Gastroesophageal sphincter (tissue), 4 donors: ENCODE results near the gene DEPDC5. TPM values are rescaled to one million over a fixed set of nuclear protein-coding genes. Genes with fewer than 3 reads are reported as not detected.

ENCODE experiments used
- ATAC-seq: fragments of 150-250 bp; one replicate; pipeline ENCODE4 v1.9.1; 2016; ENCODE audit warnings: mild to moderate bottlenecking, moderate library complexity
- H3K27ac ChIP-seq, 4 donors: fragments of 200-600 bp; sonication (generic) in 3 of 4; 1 replicate in 3 of 4; 2 replicates in 1 of 4; pipeline ENCODE4 v1.5.1; 2016 to 2019
- H3K27me3 ChIP-seq: fragments of 200-600 bp; sonication (generic); one replicate; pipeline ENCODE4 v1.5.1; 2019
- H3K36me3 ChIP-seq, 2 donors: fragments of 200-600 bp; sonication (generic); one replicate each; pipeline ENCODE4 v1.5.1; 2019; ENCODE audit warnings: control low read depth in 1 of 2
- H3K4me1 ChIP-seq, 3 donors: fragments of 200-600 bp; sonication (generic); 1 replicate in 2 of 3; 2 replicates in 1 of 3; pipeline ENCODE4 v1.5.1; 2016 to 2019; ENCODE audit warnings: control low read depth in 2 of 3
- H3K4me3 ChIP-seq, 2 donors: fragments of 200-600 bp; sonication (generic); one replicate each; pipeline ENCODE4 v1.5.1; 2019; ENCODE audit warnings: mild to moderate bottlenecking in 1 of 2, moderate library complexity in 1 of 2
- H3K9me3 ChIP-seq, 3 donors: fragments of 200-600 bp; sonication (generic); one replicate each; pipeline ENCODE4 v1.5.1; 2017 to 2019; ENCODE audit warnings: control low read depth in 2 of 3
- EP300 ChIP-seq: sonication (generic); formaldehyde crosslinking; IDR thresholded peaks from one replicate; pipeline ENCODE4 v1.6.1; 2017; ENCODE audit warnings: antibody characterized with exemption, mild to moderate bottlenecking
- POLR2A ChIP-seq, 2 donors: fragments of 450-650 bp; IDR thresholded peaks; one replicate each; pipeline ENCODE4 v1.6.1; 2017; ENCODE audit warnings: antibody characterized with exemption in 2 of 2, mild to moderate bottlenecking in 2 of 2, moderate library complexity in 1 of 2
- POLR2AphosphoS5 ChIP-seq: sonication (generic); formaldehyde crosslinking; IDR thresholded peaks from one replicate; pipeline ENCODE4 v1.6.1; 2017; ENCODE audit warnings: antibody characterized with exemption
- WGBS, 2 donors: methylation state at CpG; one replicate each; pipeline ENCODE4 v1.1.5; 2018; ENCODE audit warnings: low coverage in 1 of 2; 5-methylcytosine and 5-hydroxymethylcytosine counted together
- total RNA-seq, 4 donors: library from RNA; depleted of rRNA; stranded (reverse); fragments of >200 nt; gene quantifications; one replicate each; pipeline ENCODE4 v1.1.0, GENCODE V29; 2016
- TF ChIP-seq, protein P1 (sequence below), 4 experiments: fragments of 200-600 bp in 2 of 4; fragments of 450-650 bp in 2 of 4; sonication (generic) in 1 of 4; IDR thresholded peaks; one replicate each; pipeline ENCODE4 v1.5.1; 2017 to 2019; ENCODE audit warnings: antibody characterized with exemption in 4 of 4, mild to moderate bottlenecking in 2 of 4, moderate library complexity in 2 of 4

Gene DEPDC5
- total RNA-seq, 4 donors from 2014 or later: 10.5 to 27.9 (median 16.0) TPM

DNA sequence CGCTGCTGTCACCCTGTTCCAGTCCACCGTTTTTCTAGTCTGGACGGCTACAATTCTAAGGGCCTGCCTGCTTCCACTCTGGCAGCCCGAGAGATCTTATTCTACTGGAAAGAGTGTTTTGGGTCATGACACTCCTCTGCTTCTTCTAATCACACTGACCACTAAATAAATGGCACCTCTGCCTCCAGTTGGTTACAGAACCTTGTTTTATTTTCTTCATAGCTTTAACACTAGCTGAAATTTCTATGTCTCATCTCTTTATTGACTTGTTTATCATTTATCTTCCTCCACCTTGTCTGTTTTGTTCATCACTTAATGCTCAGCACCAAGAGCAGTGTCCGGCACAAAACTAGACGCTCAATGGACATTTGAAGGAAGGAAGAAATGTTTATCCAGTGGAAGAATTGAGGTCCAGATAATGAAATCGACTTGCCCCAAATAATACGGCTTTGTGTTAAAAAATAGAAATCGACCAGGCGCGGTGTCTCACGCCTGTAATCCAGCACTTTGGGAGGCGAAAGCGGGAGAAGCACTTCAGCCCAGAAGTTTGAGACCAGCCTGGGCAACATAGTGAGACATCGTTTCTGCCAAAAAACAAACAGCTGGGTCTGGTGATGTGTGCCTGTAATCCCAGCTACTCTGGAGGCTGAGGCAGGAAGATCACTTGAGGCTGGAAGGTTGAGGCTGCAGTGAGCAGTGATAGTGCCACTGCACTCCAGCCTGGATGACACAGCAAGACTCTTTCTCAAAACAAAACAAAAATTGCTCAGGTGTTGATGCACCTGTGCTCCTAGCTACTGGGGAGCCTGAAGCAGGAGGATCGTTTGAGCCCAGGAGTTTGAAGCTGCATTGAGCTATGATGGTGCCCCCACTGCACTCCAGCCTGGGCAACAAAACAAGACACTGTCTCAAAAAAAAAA, 3.2 kb upstream of the DEPDC5 start:
- H3K4me3 ChIP-seq: peak overlapping the region; percentile 98
- H3K36me3 ChIP-seq: peaks cover 0 to 6% of the 10 kb centered on the region in 2 donors
- ATAC-seq: no peak
- no peaks in the 10 kb centered on the region for H3K9me3 ChIP-seq
- TF ChIP-seq POLR2A (IDR thresholded peaks at IDR 0.05) (no peak), POLR2AphosphoS5 (no peak), EP300 (no peak)
- TF ChIP-seq, protein P1, sequence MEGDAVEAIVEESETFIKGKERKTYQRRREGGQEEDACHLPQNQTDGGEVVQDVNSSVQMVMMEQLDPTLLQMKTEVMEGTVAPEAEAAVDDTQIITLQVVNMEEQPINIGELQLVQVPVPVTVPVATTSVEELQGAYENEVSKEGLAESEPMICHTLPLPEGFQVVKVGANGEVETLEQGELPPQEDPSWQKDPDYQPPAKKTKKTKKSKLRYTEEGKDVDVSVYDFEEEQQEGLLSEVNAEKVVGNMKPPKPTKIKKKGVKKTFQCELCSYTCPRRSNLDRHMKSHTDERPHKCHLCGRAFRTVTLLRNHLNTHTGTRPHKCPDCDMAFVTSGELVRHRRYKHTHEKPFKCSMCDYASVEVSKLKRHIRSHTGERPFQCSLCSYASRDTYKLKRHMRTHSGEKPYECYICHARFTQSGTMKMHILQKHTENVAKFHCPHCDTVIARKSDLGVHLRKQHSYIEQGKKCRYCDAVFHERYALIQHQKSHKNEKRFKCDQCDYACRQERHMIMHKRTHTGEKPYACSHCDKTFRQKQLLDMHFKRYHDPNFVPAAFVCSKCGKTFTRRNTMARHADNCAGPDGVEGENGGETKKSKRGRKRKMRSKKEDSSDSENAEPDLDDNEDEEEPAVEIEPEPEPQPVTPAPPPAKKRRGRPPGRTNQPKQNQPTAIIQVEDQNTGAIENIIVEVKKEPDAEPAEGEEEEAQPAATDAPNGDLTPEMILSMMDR (IDR thresholded peaks at IDR 0.05): no peak
- H3K4me1 ChIP-seq: peaks cover 0 to 69% (median 23%) of the 10 kb centered on the region in 3 donors
- no peaks in the 10 kb centered on the region for H3K27me3 ChIP-seq
- H3K27ac ChIP-seq: peak overlapping the region; percentile 52 to 88 (median 86)
- WGBS, 2 donors: 35 to 51% methylated on average over 7 to 13 of the region's 16 CpGs

DNA sequence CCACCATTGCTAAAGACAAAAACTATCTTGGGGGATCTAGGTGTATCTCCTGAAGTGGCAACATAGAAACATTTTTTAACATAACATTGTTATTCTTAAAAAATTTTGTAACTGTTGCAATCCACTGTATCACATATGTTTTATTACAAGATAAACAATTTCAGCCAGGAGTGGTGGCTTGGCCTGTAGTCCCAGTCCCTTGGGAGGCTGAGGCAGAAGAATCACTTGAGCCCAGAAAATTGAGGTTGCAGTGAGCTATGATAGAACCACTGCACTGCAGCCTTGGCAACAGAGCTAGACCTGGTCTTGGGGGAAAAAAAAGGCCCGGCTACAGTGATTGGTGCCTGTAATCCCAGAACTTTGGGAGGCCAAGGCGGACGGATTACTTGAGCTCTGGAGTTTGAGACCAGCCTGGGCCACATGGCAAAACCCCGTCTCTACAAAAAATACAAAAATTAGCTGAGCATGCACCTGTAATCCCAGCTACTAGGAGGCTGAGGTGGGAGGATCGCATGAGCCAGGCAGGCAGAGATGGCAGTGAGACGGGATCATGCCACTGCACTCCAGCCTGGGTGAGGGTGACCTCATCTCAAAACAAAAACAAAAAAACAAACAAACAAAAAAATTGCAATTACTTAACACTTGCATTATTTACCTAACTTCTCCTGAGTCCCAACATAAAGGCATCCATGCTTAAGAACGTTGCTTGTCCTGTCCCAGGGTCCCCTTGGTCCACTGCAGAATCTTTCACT, 1.5 kb upstream of the DEPDC5 start:
- Histone ChIP-seq H3K27me3 (no peaks in the 10 kb centered on the region), H3K4me1 (peaks cover 0 to 64% (median 23%) of the 10 kb centered on the region in 3 donors), H3K27ac (peak overlapping the region in 3 of 4 donors; percentile 88 to 97 (median 95)), H3K9me3 (no peaks in the 10 kb centered on the region), H3K36me3 (peaks cover 0 to 2% of the 10 kb centered on the region in 2 donors), H3K4me3 (no peak overlapping the region)
- 59 to 68% methylated on average over 2 to 3 of the region's 7 CpGs for WGBS, 2 donors
- TF ChIP-seq POLR2A (IDR thresholded peaks at IDR 0.05) (no peak), EP300 (no peak), POLR2AphosphoS5 (no peak)
- TF ChIP-seq, protein P1 (IDR thresholded peaks at IDR 0.05): no peak
- ATAC-seq: no peak

DNA sequence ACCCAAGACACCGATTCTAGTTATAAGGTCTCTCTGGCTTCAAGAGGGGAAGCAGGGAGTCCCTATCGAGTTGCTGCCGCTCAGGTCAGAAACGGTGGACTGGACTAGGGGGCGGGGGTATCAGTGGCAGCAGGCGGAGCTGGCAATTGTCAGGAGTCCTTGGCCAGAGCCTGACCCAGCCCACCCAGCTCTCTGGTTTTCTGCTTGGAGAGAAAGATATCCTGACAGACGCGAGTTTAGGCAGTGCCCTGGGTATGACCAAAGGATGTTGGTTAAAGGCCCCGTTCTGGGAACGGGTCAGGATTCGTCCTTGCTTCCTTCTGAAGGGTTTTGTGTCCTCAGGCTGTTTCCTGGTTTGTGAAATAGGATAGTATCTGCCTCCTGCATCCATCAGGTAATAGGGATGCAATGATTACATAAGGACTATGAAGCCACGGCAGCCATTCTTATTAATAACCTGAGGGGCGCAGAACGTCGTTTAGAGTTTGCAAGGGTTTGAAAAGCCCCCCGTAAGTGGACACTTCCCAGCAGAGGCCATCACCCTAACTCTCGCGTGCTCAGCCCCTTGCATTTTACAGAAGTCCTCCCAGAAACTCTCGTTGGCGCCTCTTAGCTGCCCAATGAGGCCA, 700 bp upstream of the DEPDC5 start:
- Histone ChIP-seq H3K27me3 (no peaks in the 10 kb centered on the region), H3K27ac (peak overlapping the region; percentile 88 to 97 (median 96)), H3K4me3 (peak overlapping the region; percentile 79 to 87), H3K36me3 (peaks cover 0 to 6% of the 10 kb centered on the region in 2 donors), H3K4me1 (peaks cover 0 to 56% (median 23%) of the 10 kb centered on the region in 3 donors), H3K9me3 (no peaks in the 10 kb centered on the region)
- 0 to 4% methylated on average over 4 to 7 of the region's 20 CpGs for WGBS, 2 donors
- no peak for ATAC-seq
- TF ChIP-seq POLR2AphosphoS5 (no peak), POLR2A (IDR thresholded peaks at IDR 0.05) (no peak), EP300 (no peak)
- TF ChIP-seq, protein P1 (IDR thresholded peaks at IDR 0.05): no peak

DNA sequence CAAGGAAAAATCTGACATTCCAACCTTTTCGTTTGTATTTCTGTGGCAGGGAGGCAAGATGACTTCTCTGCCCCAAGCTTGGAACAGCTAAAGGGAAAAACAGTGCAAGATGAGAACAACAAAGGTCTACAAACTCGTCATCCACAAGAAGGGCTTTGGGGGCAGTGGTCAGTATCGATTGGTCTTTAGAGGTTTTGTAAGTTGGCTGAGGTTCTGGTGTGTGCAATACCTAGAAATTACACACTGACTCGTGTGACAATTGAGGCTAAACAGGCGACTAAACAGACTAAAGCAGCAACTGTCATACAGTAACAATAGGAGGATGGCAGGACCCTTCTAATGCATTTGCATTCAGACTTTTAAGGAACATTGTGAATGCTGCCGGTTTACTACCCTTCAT, 994 bp downstream of the DEPDC5 start:
- peaks cover 0 to 41% (median 15%) of the 10 kb centered on the region in 3 donors for H3K4me1 ChIP-seq
- no peak overlapping the region for H3K4me3 ChIP-seq
- peak overlapping the region in 3 of 4 donors; percentile 88 to 97 (median 95) for H3K27ac ChIP-seq
- ATAC-seq: no peak
- WGBS, 2 donors: 25 to 49% methylated on average over 3 to 6 of the region's 6 CpGs
- H3K9me3 ChIP-seq: no peaks in the 10 kb centered on the region
- H3K36me3 ChIP-seq: peaks cover 0 to 23% of the 10 kb centered on the region in 2 donors
- no peak for TF ChIP-seq POLR2A (IDR thresholded peaks at IDR 0.05)
- TF ChIP-seq, protein P1 (IDR thresholded peaks at IDR 0.05): no peak
- no peak for TF ChIP-seq EP300
- TF ChIP-seq POLR2AphosphoS5: no peak
- no peaks in the 10 kb centered on the region for H3K27me3 ChIP-seq
